ENCODE measurements around the gene ZNF423. TPM values are rescaled to one million over a fixed set of nuclear protein-coding genes. Genes with fewer than 3 reads are reported as not detected.

The ZNF423 gene
- total and polyA plus RNA-seq, 2 experiments from 2014 or later = 14.9 to 41.8 TPM

DNA sequence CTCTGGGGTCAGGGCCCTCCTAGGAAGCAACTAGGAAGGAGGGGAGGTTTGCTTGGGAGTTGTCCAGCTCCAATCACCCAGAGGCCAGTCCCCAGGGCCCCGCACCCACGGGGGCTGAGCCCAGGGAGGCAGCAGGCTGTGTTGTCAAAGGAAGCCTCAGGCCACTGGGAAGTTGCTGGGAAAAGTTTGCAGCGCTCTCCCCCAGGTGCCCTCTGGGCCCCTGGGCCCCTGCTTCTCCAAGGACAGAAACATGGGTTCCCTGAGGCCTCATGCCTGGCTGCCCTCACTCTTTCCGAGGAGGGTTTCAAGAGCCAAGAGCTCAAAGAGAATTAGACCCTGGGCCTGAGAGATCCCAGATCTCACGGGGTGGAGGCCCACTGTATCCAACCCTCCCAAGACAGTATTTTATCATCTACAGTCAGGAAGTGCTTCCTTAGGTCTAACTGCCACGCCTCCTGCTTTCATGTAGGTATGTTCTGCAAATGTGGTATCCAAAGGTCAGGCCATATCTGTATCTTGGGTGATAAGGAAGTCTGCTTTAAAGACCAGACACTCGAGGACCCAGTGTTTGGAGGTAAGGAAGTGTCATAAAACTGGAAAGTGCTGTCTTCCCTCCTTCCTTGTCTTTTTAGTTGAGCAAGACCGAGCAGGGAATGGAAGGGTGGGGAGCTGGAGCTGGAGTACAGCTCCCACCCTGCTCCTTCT, 44.2 kb upstream of the ZNF423 start:
- H3K79me2 ChIP-seq (replicated peaks; ENCODE audit: insufficient read depth) = no peaks in the 10 kb centered on the region
- TF ChIP-seq REST (IDR thresholded peaks at IDR 0.05; ENCODE audit: unreplicated experiment) (no peak), STAT1 (IDR thresholded peaks at IDR 0.05; ENCODE audit: unreplicated experiment) (no peak)
- DNase-seq (ENCODE audit: low spot score) = no peak
- H3K4me3 Mint-ChIP-seq = no peak overlapping the region
- no peaks in the 10 kb centered on the region for H3K36me3 ChIP-seq (ENCODE audit: insufficient read depth)
- no peak overlapping the region for H3K27ac Mint-ChIP-seq
- no peak overlapping the region for H3K4me3 ChIP-seq
- ATAC-seq = no peak
- H3K9me2 ChIP-seq (ENCODE audit: insufficient read depth) = no peaks in the 10 kb centered on the region
- H3F3A ChIP-seq (replicated peaks; ENCODE audit: low read depth) = no peaks in the 10 kb centered on the region
- H3K27me3 ChIP-seq (ENCODE audit: insufficient read depth) = no peaks in the 10 kb centered on the region
- H3K4me1 Mint-ChIP-seq = no peaks in the 10 kb centered on the region
- H3K27me3 Mint-ChIP-seq (ENCODE audit: insufficient read depth, low read depth, poor library complexity) = peaks cover 6% of the 10 kb centered on the region
- H4K20me1 ChIP-seq (replicated peaks; ENCODE audit: insufficient read depth) = no peaks in the 10 kb centered on the region
- no peaks in the 10 kb centered on the region for H3K4me1 ChIP-seq (ENCODE audit: insufficient read depth)
- H3K36me3 Mint-ChIP-seq (ENCODE audit: low read depth) = no peaks in the 10 kb centered on the region
- no peak overlapping the region for H3K4me2 ChIP-seq
- H3K27ac ChIP-seq (ENCODE audit: low read depth) = no peak overlapping the region
- no peaks in the 10 kb centered on the region for H3K9me3 Mint-ChIP-seq
- no peak overlapping the region for H2AFZ ChIP-seq

GRCh38 chr16:49896447-49896964, 40.6 kb upstream of the ZNF423 start:
- DNase-seq (ENCODE audit: low spot score) = no peak
- Histone ChIP-seq H3K4me3 (no peak overlapping the region), H3F3A (replicated peaks; ENCODE audit: low read depth) (no peaks in the 10 kb centered on the region), H3K9me2 (ENCODE audit: insufficient read depth) (no peaks in the 10 kb centered on the region), H3K4me1 (ENCODE audit: insufficient read depth) (no peaks in the 10 kb centered on the region), H3K27ac (ENCODE audit: low read depth) (no peak overlapping the region), H3K36me3 (ENCODE audit: insufficient read depth) (no peaks in the 10 kb centered on the region), H3K27me3 (ENCODE audit: insufficient read depth) (no peaks in the 10 kb centered on the region), H2AFZ (peak overlapping the region; percentile 72), H3K4me2 (no peak overlapping the region), H4K20me1 (replicated peaks; ENCODE audit: insufficient read depth) (no peaks in the 10 kb centered on the region), H3K79me2 (replicated peaks; ENCODE audit: insufficient read depth) (no peaks in the 10 kb centered on the region)
- no peak for TF ChIP-seq CTCF (conservative IDR thresholded peaks at IDR 0.05; ENCODE audit: low read depth in 2 of 2)
- peaks cover 10% of the 10 kb centered on the region for H3K27me3 Mint-ChIP-seq (ENCODE audit: insufficient read depth, low read depth, poor library complexity)
- no peak overlapping the region for H3K4me3 Mint-ChIP-seq
- no peak for ATAC-seq
- H3K36me3 Mint-ChIP-seq (ENCODE audit: low read depth) = no peaks in the 10 kb centered on the region
- no peaks in the 10 kb centered on the region for H3K9me3 Mint-ChIP-seq
- no peaks in the 10 kb centered on the region; the same call in 2 of the 3 replicates for H3K4me1 Mint-ChIP-seq
- no peak overlapping the region for H3K27ac Mint-ChIP-seq
